HG03432 (cell line): Measurements from ENCODE around the gene UBE2M.

ENCODE experiments used
- ATAC-seq: cut with Tn5 transposase; IDR thresholded peaks from one replicate; pipeline ENCODE4 v1.9.1; 2021; ENCODE audit warnings: mild to moderate bottlenecking, moderate library complexity; ENCODE audit not compliant: unreplicated experiment

Gene UBE2M

DNA sequence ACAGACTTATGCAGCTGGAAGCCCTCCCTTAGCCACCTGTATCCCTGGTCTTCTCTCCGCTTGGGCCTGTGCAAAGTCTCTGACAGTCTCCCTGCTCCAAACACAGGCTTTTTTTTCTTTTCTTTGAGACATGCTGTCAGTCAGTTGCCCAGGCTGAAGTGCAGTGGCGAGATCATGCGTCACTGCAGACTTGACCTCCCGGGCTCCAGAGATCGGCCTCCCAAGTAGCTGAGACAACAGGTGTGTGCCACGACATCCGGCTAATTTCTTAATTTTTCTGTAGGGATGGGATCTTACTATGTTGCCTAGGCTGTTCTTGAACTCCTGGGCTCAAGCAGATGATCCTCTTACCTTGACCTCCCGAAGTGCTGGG, 13.2 kb upstream of the UBE2M start:
- no peak for ATAC-seq

DNA sequence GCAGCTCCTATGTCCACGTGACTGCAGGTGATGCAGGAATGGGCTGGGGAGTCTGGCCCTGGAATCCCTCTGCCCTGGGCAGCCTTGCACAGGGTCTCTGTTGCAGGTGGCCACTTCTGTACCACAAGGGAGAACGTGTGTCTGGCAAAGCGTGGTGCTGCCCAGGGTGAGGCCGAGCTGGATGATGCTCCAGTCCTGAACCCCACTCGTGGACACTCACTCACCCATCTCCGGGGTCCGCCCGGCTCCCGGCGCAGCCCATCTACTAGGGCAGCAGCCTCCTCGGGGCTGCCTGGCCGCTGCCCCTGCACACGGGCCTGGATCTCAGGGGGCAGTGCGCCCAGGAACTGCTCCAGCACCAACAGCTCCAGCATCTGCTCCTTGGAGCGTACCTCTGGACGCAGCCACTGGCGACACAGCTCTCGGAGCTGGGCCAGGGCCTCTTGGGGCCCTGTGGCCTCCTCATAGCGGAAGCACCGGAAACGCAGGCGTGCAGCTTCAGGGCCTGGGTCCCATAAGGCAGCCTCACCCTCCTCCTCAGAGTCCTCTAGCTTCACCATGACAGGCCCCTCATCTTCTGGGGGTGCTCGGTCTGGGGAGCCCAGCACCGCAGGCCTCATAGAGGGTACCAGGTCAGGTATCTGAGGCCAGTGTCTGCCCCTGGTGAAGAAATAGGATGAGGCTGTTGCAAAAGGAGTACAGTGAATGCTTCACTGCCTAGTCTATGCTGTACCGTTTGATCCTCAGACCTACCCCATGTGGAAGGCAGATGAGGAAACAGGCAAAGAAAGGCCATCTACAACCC, 12.6 kb upstream of the UBE2M start:
- no peak for ATAC-seq

DNA sequence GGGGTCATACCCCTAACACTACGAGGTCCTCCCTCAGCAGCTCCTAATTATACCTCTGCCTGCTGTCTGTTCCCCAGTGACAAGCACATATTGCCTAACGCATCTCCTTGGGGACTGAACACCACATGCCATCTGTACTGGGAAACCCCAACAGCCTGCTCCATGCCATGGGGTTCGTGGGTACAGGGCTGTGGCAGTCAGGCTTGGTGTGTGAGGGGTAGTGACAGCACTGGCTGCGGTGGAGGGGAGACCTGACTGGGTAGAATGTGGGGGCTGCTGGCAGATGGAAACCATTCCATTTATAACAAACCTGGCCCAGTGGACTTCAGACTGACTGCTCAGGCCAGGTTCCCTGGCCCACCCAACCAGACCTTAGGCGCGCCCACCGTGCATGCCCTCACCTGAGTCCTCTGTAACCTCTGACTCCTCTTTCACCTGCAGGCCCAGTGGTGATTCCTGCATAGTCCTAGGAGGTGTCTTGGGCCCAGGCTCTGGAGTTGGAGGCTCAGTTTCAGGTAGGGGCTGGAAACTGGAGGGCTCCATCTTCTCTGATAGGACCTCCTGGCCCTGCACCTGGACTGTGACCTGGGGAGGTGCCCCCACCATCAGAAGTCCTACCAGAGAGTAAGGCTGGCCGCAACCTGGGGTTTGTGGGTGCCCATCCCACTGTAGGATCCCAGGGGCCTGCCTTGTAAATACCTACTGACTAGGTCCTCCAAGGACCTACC, 11.7 kb upstream of the UBE2M start:
- ATAC-seq, result no peak

DNA sequence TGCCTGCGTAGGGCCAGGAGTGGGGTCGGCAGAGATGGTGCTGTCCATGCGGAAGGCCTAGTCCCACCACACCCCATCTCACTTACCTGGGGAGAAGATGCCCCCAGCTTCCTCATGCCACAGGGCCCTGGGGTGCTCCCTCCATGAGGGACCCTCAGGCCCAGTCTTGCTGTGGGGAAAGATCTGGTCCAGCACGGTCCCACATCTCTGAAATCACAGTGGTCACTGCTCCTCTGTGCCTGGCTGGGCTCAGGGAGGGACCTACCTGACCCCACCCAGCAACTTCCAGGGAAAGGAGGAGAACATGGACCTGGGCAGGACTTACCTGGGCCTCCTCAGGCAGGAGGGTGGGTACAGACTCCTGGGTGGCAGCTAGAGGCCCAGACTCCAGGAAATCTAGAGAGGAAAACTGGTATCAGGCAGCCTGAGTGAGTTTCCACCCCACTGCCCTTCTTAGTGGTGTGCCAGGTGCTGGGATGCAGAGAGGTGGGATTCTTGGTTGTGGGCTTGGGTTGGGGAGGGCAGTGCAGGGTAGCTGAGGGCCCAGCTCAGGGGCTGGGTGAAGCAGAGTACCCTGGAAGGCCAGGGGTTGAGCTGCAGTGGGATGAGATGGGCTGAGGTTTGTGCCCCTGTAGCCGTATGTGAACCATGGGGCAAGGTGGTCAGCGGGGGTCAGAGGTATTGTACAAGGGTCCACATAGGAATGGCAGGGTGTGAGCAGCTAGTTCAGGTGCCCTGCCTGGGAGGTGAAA, 11.0 kb upstream of the UBE2M start:
- ATAC-seq, result no peak

DNA sequence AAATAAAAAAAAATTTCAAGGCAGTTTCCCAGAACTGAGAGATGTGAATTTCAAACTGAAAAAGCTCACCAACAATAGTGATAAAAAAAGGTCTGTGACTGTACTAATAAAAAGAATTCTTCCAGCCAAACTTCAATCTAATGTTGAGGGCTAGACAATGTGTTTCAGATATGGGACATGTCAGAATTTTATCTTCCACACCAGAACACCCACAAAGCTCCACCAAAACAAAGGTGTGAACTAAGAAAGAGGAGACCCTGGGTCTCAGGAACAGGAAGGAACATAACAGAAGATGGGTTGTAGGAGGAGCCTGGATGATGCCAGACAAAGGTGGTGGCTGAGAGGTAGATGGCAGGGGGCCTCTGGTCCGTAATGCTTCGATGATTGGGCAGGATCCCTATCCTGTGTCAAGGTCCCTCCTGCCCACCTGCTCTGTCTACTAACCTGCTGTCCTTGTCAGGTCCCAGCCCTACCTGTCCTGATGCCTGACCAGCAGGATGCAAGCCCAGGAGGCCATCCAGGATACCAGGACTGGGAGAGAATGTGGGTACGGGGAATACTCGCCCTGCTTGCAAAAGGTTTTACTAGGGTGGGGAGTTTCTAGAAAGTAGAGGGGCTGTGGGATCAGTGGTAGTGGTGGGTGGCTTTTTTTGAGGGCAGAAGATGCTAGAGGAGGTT, 10.2 kb upstream of the UBE2M start:
- no peak for ATAC-seq

DNA sequence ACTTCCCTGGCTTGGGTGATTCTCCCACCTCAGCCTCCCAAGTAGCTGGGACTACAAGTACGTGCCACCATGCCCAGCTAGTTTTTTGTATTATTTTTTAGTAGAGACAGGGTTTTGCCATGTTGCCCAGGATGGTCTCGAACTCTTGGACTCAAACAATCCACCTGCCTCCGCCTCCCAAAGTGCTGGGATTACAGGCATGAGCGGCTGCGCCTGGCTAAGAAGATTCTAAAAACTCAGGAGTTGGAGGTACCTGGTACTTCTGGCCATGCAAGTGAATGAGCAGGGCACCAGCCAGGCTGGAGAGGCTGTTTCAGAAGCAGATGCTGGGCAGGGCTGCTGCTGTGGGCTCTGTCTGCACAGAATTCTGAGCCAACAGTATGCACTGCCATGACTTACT, 8.6 kb upstream of the UBE2M start:
- ATAC-seq, result no peak

DNA sequence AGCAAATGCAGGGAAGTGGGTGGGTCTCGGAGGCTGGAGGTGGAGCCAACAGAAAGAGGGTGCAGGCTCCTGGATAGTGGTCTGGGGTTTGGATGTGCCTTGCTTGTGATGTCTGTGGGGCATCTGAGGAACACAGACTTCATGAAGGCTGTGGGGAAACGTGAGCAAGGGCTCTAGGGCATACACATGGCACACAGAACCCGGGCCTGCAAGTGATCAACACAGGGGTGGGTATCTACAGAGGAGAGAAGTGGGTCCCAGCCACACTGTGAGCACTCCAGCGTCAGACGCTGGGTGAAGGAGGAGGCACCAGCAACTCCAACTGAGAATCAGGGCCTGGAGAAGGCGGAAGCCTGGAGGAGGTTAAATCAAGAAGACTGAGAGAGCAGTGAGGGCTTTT, 5.4 kb upstream of the UBE2M start:
- ATAC-seq, result no peak

DNA sequence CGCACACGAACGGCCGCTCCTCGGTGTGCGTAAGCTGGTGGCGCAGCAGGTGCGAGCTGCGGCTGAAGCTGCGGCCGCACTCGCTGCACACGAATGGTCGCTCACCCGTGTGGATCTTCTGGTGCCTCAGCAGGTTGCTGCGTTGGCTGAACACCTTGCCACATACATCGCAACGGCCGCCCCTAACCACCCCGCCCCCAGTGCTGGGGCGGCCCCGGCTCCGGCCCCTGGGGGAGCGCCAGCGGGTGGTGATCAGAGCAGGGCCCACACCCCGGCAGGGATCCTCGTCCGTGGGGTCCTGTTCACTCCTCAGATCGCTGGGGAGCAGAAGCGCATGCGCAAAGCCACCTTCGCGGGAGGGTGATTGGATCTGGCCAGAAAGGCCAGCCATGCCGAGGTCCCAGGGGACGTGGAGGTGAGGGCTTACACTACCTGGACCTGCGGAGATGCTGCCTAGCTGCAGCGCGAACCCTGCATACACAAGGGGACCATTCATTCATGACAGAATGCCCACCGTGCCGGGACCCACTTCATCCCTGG, 4.7 kb upstream of the UBE2M start:
- no peak for ATAC-seq

DNA sequence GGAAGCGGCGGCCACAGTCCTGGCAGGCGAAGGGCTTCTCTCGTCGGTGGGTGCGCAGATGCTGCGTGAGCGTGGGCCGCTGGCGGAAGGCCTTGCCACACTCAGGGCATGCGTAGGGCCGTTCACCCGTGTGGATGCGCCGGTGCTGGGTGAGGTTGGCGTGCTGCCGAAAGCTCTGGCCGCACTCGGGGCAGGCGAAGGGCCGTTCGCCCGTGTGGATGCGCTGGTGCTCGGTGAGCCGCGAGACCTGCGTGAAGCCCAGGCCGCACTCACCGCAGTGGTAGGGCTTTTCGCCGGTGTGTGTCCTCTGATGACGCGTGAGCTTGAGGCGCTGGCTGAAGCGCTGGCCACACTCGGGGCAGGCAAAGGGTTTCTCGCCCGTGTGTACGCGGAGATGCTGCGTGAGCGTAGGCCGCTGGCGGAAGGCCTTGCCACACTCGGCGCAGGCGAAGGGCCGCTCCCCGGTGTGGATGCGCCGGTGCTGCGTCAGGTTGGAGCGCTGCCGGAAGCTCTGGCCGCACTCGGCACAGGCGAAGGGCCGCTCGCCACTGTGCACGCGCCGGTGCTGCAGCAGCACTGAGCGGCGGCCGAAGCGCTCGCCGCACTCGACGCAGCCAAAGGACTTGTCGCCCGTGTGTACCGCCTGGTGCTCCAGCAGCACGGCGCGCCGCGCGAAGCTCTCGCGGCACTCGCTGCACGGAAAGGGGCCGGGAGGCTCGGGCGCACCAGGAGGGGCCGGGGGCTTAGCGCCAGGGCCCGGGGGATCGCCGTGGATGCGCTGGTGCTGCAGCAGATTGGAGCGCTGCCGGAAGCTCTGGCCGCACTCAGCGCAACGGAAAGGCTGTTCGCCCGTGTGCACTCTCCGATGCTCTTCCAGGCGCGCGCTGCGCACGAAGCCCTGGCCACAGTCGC, 4.0 kb upstream of the UBE2M start:
- no peak for ATAC-seq

DNA sequence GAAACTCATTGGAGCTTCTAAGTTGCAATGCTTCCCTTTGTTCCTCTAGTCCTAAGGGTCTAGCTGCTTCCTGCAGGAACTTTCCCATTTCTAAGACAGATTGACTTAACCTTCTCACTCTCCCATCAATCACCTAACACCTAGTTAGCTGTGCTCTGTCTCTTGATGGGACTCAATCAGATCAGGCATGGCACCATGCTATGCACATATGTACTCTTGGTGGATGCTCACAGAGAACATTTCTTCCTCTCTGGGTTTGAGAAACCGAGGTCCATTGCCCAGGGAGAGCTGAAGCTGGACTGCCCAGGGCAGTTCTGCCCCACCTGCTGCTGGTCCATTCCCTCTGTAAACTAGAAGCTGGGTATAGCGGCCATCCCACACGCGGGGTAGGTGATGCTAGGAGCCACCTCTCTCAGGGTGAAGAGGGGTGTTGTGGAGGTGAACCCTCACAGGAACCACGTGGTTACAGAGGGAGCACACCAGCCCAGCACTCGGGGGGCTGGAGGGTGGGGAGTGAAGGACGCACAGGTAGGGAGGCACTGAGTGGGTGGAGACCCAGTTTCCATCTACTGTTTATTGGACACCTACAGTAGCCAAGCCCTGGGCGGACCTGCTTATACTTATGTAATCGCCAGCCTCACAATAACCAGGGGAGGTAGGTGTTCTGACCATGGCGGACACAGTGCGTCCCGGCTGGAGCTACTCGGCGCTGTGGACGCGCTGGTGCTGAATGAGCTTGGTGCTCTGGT, 3.1 kb upstream of the UBE2M start:
- ATAC-seq, result no peak

DNA sequence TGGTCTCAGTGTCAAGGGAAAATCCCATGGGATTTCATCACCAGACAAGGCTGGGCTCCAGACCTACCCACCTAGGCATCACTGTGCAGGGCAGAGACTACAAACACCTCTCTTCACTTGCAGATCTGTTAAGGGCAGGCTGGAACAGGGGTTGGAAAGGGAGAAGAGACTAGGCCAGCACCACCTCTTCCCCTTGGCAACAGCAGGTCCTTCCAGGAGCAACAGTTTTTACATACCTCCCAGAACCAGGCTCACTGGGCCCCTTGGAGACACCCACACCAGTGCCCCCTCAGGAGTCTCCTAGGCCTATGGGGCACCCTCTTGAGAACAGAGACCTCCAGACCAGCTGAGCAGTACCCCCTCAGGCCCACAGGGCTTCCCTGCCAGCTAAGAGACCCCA, 2.5 kb upstream of the UBE2M start:
- ATAC-seq, result no peak

DNA sequence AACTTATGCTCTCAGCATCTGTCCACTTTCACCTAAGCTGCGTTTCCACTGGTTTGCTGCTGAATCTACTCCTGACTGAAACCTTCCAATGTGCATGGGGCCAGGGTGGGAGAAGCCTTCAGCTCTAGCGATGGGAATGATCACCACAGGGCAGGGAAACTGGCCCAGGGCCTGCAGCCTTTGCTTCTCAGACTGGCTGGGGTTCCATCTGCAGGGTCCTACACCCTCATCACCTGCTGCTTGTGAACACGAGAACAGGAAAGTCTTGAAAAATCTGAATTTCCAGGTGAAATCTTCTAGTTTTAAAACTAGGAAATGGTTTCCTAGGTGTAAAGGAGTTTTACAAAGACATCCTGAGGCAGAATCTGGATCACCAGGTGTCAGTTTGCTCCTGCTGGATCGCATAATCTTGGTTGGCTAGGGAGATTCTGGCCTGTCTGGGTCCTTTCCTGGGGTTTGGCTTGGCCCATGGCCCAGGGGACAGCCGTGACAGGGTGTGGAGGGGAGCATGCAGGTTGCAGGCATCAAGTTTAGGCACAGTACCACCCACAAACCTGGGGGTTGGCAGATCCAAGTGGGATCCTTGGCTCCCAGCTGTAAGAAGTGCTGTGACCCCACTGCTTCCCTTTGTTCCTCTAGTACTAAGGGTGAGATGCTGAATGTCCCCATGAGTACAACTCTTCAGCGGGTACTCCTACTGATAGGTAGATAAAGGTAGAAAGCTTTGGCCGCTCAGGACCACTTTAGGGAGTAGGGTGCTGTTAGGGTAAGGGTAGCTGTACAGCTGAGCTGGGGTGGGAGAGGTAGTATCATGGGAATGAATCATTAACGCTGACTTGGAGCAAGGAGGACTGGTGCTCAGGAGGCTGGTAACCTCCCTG, 1.8 kb upstream of the UBE2M start:
- ATAC-seq, result no peak

DNA sequence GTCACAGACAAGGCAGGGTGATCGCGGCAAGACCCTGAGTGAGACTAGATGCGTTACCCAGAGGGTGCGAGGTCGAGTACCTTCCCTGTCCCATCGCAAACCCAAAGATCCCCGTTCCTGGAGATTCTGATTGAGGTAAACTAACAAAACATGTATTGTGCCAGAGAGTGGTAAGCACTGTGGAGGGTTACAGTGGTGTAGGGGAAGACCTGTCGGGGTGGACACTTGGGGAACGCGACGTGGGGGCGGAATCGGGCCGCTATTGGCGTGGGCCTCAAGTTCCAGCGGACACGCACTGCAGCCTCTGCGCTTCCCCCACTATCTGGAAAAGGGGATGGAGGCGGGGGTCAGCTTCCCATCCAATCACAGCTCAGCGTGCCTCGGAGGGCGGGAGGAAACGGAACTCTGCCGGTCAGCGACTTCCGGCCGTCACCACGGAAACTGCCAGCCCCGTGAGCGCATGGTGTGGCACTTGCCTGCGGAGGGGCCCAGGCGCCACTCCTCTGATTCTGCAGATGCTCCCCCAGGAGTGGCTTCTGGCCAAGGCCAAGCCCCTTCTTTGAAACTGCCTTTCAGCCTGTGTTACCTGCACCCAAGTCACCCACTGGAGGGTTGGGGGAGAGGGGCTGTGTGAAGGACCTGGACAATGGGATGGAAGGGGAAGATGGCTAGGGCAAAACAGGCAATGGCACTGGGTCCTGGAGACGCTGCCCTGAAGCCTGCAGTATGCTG, 1.0 kb upstream of the UBE2M start:
- ATAC-seq, result peak; percentile 18

DNA sequence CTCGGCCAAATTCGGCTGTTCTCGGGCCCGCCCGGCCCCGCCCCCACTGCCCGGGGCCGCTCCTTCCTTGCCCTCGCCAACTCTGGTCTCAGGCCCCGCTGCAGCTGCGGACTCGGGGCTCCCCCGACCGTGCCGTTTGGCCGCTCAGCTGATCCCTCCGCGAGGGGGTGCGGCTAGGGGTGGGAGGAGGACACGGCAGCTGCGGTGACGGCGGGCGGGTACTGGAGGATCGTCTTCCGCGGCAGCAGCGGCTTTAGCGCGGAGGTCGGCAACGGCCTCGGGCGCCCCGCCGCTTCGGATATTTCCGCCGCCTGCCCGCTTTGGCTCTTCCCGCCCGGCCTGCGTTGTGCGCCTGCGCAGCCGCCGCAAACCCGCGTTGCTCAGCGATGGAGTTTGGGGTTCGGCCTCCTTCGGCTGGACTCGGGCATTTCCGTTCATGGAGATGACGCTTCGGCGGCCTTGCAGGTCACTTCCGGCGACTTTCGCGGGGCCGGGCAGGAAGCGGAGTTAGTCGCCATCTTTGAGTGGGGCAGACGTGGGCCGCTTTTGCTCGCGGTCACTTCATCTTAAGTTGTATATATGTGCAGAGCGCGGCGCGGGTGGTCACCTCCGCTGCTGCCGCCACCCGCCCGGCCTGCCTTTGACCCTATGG, 338 bp upstream of the UBE2M start:
- peak; percentile 59 for ATAC-seq

DNA sequence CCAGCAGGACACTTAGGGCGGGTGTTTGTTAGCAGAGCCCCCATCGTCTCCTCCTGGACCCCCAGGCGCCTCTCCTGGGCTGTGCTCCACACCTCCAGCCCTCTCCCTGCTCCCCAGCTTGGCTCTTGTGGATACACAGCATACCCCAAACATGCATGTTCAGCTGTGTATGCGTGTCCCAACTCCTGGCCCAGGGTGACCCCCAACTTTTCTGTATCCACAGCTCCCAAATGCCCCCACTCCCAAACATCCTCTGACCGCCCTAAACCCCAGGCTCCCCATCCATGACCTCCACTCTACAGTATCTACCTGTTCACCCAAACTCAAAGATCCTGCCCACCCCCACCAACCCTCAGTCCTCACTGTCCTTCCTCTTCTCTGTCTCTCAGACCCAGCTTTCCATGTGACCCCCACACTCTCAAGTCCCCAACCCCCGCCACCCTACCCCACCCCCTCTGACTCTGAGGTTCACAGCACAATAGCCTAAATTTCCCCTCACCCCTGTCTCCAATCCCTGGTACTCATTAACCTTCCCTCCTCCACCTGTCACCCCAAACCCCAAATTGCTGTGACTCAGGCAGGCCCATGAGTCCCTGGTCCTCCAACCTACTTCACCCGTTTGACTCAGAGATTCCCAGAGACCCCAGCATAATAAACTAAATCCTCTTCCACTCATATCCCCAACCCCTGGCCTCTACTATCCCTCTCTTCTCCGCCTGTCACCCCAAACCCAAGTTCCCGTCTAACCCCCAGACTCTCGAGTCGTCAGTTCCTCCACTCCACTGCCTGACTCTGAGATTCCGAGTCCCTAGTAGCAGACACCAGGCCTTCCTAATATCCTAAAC, 968 bp downstream of the UBE2M start:
- ATAC-seq, result no peak

DNA sequence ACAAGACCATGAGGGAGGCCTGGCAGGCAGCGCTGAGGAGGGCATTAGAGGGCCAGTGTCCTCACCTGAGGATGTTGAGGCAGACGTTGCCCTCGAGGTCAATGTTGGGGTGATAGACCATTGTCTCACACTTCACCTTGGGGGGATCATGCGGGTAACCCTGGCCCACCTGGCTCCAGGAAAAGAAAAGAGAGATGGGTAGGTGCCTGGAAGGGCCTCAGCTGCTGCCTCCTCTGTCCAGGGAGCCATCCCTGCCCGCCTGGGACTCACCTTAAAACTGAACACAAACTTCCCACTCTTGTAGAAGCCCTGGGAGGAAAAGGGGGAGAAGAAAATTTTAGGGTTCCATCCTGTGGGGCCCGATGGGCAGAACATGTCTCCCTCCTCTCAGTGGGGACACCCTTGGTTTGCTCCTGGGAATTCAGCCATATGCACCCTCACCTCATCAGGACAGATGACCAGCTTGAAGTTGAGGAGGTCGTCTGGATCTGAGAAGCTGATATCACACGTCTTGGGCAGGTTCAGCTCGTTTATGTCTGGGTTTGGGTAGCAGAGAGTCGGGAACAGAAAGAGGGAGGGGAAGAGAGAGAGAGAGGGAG, 1.7 kb downstream of the UBE2M start:
- ATAC-seq, result no peak
